ENCODE data around the gene SEMA7A.

- TF ChIP-seq CTCF (IDR thresholded peaks at IDR 0.05) = no peak
- no peak for TF ChIP-seq POLR2A (IDR thresholded peaks at IDR 0.05)
Measured at GRCh38 chr15:74466570-74466969, 32.8 kb upstream of the SEMA7A start.
